ENCODE results near the gene ARHGAP40.

DNA sequence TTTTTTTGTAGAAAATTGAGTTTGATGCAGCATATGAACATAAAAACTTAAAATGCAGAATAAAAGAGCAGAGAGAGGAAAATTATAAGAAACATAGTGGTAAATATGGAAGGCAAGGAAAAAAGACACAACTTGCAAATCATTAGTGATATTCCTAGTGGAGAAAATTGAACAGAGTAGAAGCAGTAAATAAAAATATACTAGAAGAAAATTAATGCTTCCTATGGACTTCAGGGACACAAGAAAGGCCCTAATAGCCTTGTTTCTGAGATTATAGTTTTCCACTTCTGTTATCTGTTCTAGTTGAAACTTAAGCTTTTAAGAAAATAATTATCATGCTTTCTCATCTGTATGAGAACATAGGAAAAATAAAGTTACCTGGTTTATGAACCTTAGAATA, 46.2 kb upstream of the ARHGAP40 start:
- TF ChIP-seq, protein P1, sequence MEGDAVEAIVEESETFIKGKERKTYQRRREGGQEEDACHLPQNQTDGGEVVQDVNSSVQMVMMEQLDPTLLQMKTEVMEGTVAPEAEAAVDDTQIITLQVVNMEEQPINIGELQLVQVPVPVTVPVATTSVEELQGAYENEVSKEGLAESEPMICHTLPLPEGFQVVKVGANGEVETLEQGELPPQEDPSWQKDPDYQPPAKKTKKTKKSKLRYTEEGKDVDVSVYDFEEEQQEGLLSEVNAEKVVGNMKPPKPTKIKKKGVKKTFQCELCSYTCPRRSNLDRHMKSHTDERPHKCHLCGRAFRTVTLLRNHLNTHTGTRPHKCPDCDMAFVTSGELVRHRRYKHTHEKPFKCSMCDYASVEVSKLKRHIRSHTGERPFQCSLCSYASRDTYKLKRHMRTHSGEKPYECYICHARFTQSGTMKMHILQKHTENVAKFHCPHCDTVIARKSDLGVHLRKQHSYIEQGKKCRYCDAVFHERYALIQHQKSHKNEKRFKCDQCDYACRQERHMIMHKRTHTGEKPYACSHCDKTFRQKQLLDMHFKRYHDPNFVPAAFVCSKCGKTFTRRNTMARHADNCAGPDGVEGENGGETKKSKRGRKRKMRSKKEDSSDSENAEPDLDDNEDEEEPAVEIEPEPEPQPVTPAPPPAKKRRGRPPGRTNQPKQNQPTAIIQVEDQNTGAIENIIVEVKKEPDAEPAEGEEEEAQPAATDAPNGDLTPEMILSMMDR (IDR thresholded peaks at IDR 0.05) = no peak
- TF ChIP-seq POLR2A (IDR thresholded peaks at IDR 0.05) = no peak

All from tibial nerve (tissue), 3 donors.